GM18520 (cell line): ENCODE data around the gene PCNX2.
"Not testable (repeated sequence)": the region's sequence is repeated elsewhere in the genome, so short reads cannot be mapped to it uniquely, and the experiment has no call there.

Source experiments
- ATAC-seq: cut with Tn5 transposase; IDR thresholded peaks from one replicate; pipeline ENCODE4 v1.9.1; 2021; ENCODE audit not compliant: unreplicated experiment

PCNX2 gene

GRCh38 chr1:233112186-233113008 lies 183.1 kb downstream of the PCNX2 start:
- ATAC-seq, result no peak

- no peak for ATAC-seq
These were observed 183.8 kb downstream of the PCNX2 start for GRCh38 chr1:233111731-233112130.

- no peak for ATAC-seq
These were observed 186.4 kb downstream of the PCNX2 start for GRCh38 chr1:233109096-233109495.

- ATAC-seq, result not testable (repeated sequence)
These were observed 187.8 kb downstream of the PCNX2 start for GRCh38 chr1:233107716-233108130.

- ATAC-seq, result no peak
These were observed 188.3 kb downstream of the PCNX2 start for GRCh38 chr1:233107130-233107660.

GRCh38 chr1:233105225-233105624 lies 190.3 kb downstream of the PCNX2 start:
- no peak for ATAC-seq

GRCh38 chr1:233102341-233102740 lies 193.2 kb downstream of the PCNX2 start:
- no peak for ATAC-seq

- ATAC-seq, result no peak
These were observed 197.5 kb downstream of the PCNX2 start for GRCh38 chr1:233097959-233098580.

GRCh38 chr1:233097546-233097945 lies 198.0 kb downstream of the PCNX2 start:
- no peak for ATAC-seq

GRCh38 chr1:233094691-233095090 lies 200.8 kb downstream of the PCNX2 start:
- no peak for ATAC-seq

GRCh38 chr1:233094269-233094668 lies 201.3 kb downstream of the PCNX2 start:
- no peak for ATAC-seq

- ATAC-seq, result no peak
These were observed 204.6 kb downstream of the PCNX2 start for GRCh38 chr1:233090746-233091494.

GRCh38 chr1:233089251-233089650 lies 206.3 kb downstream of the PCNX2 start:
- no peak for ATAC-seq

- ATAC-seq, result no peak
These were observed 206.9 kb downstream of the PCNX2 start for GRCh38 chr1:233088613-233089012.

- ATAC-seq, result no peak
These were observed 208.3 kb downstream of the PCNX2 start for GRCh38 chr1:233086961-233087881.

GRCh38 chr1:233085566-233085965 lies 210.0 kb downstream of the PCNX2 start:
- ATAC-seq, result no peak

- no peak for ATAC-seq
These were observed 212.6 kb downstream of the PCNX2 start for GRCh38 chr1:233082778-233083550.

- no peak for ATAC-seq
These were observed 213.8 kb downstream of the PCNX2 start for GRCh38 chr1:233081735-233082134.

- not testable (repeated sequence) for ATAC-seq
These were observed 214.7 kb downstream of the PCNX2 start for GRCh38 chr1:233080827-233081226.

- ATAC-seq, result no peak
These were observed 215.2 kb downstream of the PCNX2 start for GRCh38 chr1:233080286-233080685.
